HG03280 (cell line): ENCODE data around the gene AGFG1.

Experiments used
- ATAC-seq: cut with Tn5 transposase; IDR thresholded peaks from one replicate; pipeline ENCODE4 v1.9.1; 2021; ENCODE audit warnings: mild to moderate bottlenecking, moderate library complexity; ENCODE audit not compliant: unreplicated experiment

The AGFG1 gene

DNA sequence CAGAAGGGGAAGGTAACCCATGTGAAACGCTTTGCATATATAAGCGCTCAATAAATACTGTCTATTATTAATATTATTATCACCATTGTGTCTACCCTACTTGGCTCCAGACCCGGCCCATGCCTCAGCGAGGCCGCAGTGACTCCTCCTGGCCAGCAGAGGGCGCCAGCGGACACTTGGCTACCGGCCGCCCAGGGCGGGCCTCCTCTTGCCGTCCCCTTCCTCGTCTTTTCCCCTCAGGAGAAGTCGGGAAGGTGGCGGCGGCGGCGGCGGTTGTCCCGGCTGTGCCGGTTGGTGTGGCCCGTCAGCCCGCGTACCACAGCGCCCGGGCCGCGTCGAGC, at the start of gene AGFG1:
TSS of gene AGFG1 (plus strand) at position 233 of the 341 bp plus-strand sequence. CDS start 266 bp downstream, outside the sequence.
- peak; percentile 83 for ATAC-seq

- ATAC-seq = no peak
Measured at GRCh38 chr2:227423656-227424499, 48.1 kb upstream of the AGFG1 start.

- no peak for ATAC-seq
Measured at GRCh38 chr2:227428731-227429285, 43.1 kb upstream of the AGFG1 start.

GRCh38 chr2:227430639-227431038, 41.3 kb upstream of the AGFG1 start:
- ATAC-seq = no peak

- ATAC-seq = no peak
Measured at GRCh38 chr2:227433171-227433570, 38.8 kb upstream of the AGFG1 start.

GRCh38 chr2:227436436-227437174, 35.4 kb upstream of the AGFG1 start:
- no peak for ATAC-seq

GRCh38 chr2:227439214-227439613, 32.7 kb upstream of the AGFG1 start:
- ATAC-seq = no peak

GRCh38 chr2:227442639-227443038, 29.3 kb upstream of the AGFG1 start:
- no peak for ATAC-seq

DNA sequence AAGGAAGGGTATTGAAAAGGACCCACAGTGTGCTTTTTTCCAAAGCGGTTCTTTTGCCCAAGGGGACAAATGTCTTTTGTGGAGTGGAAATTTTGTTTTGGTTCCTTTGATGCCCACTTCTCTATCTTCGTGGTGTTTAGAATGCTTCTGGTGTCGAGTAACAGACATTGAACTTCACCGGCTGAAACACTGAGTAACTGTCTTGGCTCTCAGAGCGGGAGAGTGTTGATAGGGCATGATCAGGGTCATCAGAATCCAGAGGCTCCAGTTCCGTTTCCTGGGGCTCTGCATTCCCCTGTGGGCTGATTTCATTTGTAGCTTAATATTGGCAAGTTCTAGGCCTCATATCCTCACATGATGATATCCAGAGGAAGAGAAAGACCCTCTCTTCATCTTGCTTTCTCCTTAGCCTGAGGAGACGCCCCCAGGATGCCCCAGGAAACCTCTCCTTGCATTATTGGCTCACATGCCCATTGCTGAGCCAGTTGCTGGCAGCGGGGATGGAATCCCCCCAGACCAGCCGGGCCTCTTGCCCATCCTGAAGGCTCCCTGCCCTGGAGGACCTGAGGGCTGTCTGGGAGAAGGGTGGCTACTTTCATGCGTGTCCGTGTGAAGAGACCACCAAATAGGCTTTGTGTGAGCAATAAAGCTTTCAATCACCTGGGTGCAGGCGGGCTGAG, 27.9 kb upstream of the AGFG1 start:
- ATAC-seq = no peak

DNA sequence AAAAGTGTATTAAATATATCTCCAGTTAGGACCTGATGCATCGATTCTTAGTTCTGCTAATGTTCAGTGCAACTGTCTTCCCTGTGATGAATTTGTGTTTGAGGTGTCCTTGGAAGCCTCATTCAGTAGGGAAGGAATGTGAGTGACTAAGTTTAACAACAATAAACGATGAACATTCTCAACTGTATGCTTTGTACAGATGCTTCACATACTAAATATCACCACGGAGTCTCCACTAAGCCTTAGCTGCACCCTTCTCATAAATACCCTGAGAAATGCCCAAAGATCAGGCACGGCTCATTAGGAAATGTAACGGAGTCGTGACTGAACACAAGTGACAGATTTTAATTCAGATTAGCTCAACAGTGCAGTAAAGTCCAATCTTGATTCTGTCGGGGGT, 24.4 kb upstream of the AGFG1 start:
- ATAC-seq = no peak

DNA sequence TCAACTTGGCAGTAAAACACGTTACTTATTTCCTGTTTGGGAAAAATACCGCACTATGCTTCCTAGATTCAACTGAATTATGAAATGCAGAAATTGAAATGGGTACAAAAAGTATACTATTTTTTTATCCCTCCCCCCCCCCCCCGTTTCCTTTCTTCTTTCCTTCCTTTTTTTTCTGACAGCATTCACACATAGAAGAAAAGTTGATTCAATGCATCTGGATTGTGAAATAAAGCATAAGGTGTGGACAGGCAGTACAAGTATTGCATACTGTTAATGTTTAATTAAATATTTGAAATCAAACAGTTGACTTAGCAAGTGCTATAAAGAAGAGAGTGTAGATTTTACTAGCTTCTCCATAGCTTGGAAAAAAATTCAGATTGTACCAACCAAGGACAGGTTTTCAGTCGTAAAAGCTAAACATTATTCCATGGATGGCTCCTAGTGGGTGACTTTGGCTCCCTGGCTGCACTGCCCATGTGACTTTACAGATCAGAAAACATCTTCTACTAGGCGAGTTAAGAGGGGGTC, 21.6 kb upstream of the AGFG1 start:
- no peak for ATAC-seq

- no peak for ATAC-seq
Measured at GRCh38 chr2:227450926-227451654, 20.9 kb upstream of the AGFG1 start.

GRCh38 chr2:227451655-227451992, 20.3 kb upstream of the AGFG1 start:
- ATAC-seq = no peak

- ATAC-seq = no peak
Measured at GRCh38 chr2:227453810-227454209, 18.1 kb upstream of the AGFG1 start.

DNA sequence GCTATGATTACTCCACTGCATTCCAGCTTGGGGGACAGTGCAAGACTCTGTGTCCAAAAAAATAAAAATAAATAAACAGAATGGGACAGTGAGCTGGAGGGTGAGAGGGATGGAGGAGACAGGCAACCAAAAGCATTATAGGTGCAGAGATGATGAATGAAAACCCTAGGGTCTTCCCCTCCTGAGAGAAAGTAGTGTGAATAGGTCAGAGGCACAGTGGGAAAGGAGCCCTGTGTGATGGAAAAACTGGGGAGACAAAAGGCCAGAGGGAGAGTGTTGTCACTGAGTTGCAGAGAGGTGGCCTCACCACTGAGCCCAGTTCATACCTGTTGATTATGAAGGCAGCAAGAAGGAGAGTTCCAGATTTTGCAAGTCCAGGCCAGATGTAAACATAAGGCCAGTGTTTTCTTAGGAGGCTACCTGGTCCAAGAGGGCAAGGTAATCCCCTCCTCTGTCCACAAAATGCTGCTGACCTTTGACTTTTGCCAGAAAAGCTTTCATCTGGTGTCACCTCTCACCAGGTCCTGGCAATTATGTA, 17.6 kb upstream of the AGFG1 start:
- no peak for ATAC-seq

DNA sequence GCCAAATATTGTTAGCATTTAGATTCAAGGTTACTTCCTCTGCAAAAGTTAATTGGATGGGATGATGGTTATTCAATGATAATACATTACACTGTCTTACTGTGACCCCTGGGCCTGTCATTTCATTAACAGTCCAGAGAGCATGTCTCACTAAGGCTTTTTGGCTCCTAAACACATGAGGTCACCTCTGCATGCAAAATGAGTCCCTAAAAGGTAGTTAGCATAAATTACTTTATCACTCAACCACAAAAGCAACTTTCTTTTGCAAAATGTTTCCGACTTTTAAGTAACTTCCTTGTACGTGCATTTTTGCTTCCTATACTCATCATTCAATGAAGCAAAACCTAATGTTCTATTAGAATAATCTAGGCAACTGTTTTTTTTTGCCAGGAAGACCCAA, 16.8 kb upstream of the AGFG1 start:
- no peak for ATAC-seq

DNA sequence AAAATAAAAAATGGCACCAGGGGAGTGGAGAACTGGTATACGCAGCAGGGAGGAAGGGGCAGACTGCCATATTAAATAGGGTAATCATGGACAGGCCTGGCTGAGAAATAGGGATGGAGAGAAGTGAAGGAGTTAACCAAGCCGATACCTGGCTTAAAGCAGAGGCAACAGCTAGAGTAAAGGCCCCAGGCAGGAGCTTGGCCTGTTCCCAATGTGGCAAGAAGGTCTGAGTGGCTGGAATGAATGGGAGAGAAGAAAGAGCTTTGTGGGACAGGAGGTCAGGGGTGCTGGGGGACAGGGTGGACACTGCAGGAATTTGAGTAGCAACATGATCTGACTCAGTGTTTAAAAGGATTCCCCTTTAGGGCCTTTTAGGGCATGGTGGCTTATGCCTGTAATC, 15.9 kb upstream of the AGFG1 start:
- no peak for ATAC-seq

DNA sequence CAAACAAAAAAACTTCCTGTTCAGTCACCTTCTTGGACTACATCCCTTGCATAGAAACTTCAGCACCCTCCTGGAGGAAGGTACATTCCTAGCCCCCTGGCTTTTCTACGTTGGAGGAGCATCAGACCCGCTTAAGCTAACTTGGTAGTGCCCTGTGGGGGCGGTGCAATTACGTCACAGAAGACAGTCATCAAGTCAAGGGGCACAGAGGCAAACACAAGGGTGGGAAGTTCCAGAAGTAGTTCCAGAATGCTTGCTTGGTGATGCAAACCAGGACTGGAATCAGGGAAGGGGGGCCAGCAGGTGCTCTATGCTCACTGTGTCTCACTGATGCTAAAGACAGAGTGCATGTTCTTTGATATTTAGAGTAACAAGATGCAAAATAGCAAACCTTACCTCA, 15.2 kb upstream of the AGFG1 start:
- ATAC-seq = no peak

- no peak for ATAC-seq
Measured at GRCh38 chr2:227460070-227460485, 11.9 kb upstream of the AGFG1 start.

- no peak for ATAC-seq
Measured at GRCh38 chr2:227460833-227461232, 11.1 kb upstream of the AGFG1 start.
